Keratinocyte (primary cell): ENCODE measurements around the gene NDUFAB1. TPM values are rescaled to one million over a fixed set of nuclear protein-coding genes. Genes with fewer than 3 reads are reported as not detected.

Experiments
- DNase-seq: peaks from one replicate; pipeline ENCODE4 v3.0.0-alpha.2; 2011; ENCODE audit warnings: low read depth, missing footprints, low spot score
- FAIRE-seq: peaks from 2 replicates; lab custom pipeline; 2011; peaks lifted over from hg19 to GRCh38; lab: Jason Lieb, UNC
- H2AFZ ChIP-seq: 2 replicates; pipeline ENCODE4 v1.6.0; 2012; ENCODE audit warnings: low read length, control low read depth, inconsistent platforms; ENCODE audit not compliant: control insufficient read depth
- H3K27ac ChIP-seq: 2 replicates; pipeline ENCODE4 v1.5.1; 2011; ENCODE audit warnings: low read length; ENCODE audit not compliant: control insufficient read depth, insufficient read depth
- H3K27me3 ChIP-seq: 3 replicates; pipeline ENCODE4 v1.6.0; 2011; ENCODE audit warnings: low read length; ENCODE audit not compliant: control insufficient read depth, insufficient read depth; ENCODE audit errors: extremely low read depth
- H3K36me3 ChIP-seq, 2 experiments: 2 replicates in 1 of 2; 3 replicates in 1 of 2; pipeline ENCODE4 v1.5.1; 2011; ENCODE audit warnings: low read length in 2 of 2, mild to moderate bottlenecking in 1 of 2; ENCODE audit not compliant: control insufficient read depth in 2 of 2, insufficient read depth in 2 of 2; ENCODE audit errors: extremely low read depth in 1 of 2
- H3K4me1 ChIP-seq: 3 replicates; pipeline ENCODE4 v1.5.1; 2011; ENCODE audit warnings: low read length; ENCODE audit not compliant: control insufficient read depth, insufficient read depth; ENCODE audit errors: extremely low read depth
- H3K4me2 ChIP-seq: 3 replicates; pipeline ENCODE4 v1.6.0; 2011; ENCODE audit warnings: low read depth, low read length; ENCODE audit not compliant: control insufficient read depth, insufficient read depth; ENCODE audit errors: extremely low read depth
- H3K4me3 ChIP-seq, 3 experiments: fragments of 200-600 bp in 1 of 3; sonication (generic) in 1 of 3; 2 replicates in 2 of 3; 3 replicates in 1 of 3; pipeline ENCODE4 v1.5.1; 2011 to 2016; ENCODE audit warnings: low read length in 3 of 3, mild to moderate bottlenecking in 3 of 3, control low read depth in 2 of 3, inconsistent platforms in 1 of 3, low read depth in 1 of 3, mixed read lengths in 1 of 3, mixed run types in 1 of 3, moderate library complexity in 1 of 3; ENCODE audit not compliant: control insufficient read depth in 2 of 3, insufficient read depth in 2 of 3; ENCODE audit errors: extremely low read depth in 1 of 3
- H3K79me2 ChIP-seq: 2 replicates; pipeline ENCODE4 v1.6.0; 2012; ENCODE audit warnings: low read length; ENCODE audit not compliant: control insufficient read depth, insufficient read depth
- H3K9ac ChIP-seq: 3 replicates; pipeline ENCODE4 v1.6.0; 2011; ENCODE audit warnings: low read length; ENCODE audit not compliant: control insufficient read depth, insufficient read depth; ENCODE audit errors: extremely low read depth
- H3K9me1 ChIP-seq: 3 replicates; pipeline ENCODE4 v1.6.0; 2011; ENCODE audit warnings: low read length; ENCODE audit not compliant: control insufficient read depth, insufficient read depth; ENCODE audit errors: extremely low read depth
- H3K9me3 ChIP-seq: 2 replicates; pipeline ENCODE4 v1.5.1; 2012; ENCODE audit warnings: low read depth, low read length; ENCODE audit not compliant: control insufficient read depth
- H4K20me1 ChIP-seq: 3 replicates; pipeline ENCODE4 v1.6.0; 2011; ENCODE audit warnings: low read length; ENCODE audit not compliant: control insufficient read depth, insufficient read depth; ENCODE audit errors: extremely low read depth
- CTCF ChIP-seq, 3 experiments: IDR thresholded peaks in 1 of 3; conservative IDR thresholded peaks in 1 of 3; optimal IDR thresholded peaks in 1 of 3; 2 replicates in 2 of 3; 3 replicates in 1 of 3; pipeline versions ENCODE3 to v1.5.1; 2011; ENCODE audit warnings: low read length in 3 of 3, mild to moderate bottlenecking in 3 of 3, moderate library complexity in 2 of 3, control low read depth in 1 of 3, inconsistent platforms in 1 of 3; ENCODE audit not compliant: insufficient read depth in 2 of 3; ENCODE audit errors: extremely low read depth in 1 of 3
- EZH2 ChIP-seq: IDR thresholded peaks from one replicate; pipeline ENCODE4 v1.6.1; 2012; ENCODE audit warnings: inconsistent platforms, mild to moderate bottlenecking, low read length, moderate library complexity
- dilution Hi-C: fragments of 300-500 bp; cut with MboI; formaldehyde crosslinking; loops from one replicate; pipeline ENCODE4 v1.7.0; 2020; ENCODE audit warnings: low sequenced_read_pairs; ENCODE audit not compliant: extremely low pct_ligation_motif_present
- polyA plus RNA-seq, 5 experiments: library from polyadenylated mRNA; depleted of rRNA in 3 of 5; stranded (reverse) in 3 of 5; stranded (forward) in 1 of 5; unstranded in 1 of 5; fragments of >200 nt; gene quantifications; 1 replicate in 1 of 5; 2 replicates in 3 of 5; 3 replicates in 1 of 5; pipeline versions ENCODE4 v1.2.1 to v1.2.3, GENCODE V29; 2011 to 2012; ENCODE audit warnings: missing spikeins in 2 of 5, low read depth in 1 of 5, low replicate concordance in 1 of 5

The NDUFAB1 gene
- polyA plus RNA-seq, 1 donor (not counting 4 experiments of a cell fraction or from before 2014, with no cell fraction given), result 202 TPM

- no peak for DNase-seq
- H4K20me1 ChIP-seq, result peaks cover 7% of the 10 kb centered on the region
- H3K9me3 ChIP-seq, result no peaks in the 10 kb centered on the region
- no peak for FAIRE-seq
- no peaks in the 10 kb centered on the region for H3K9me1 ChIP-seq
- no peak overlapping the region for H3K9ac ChIP-seq
- no peak overlapping the region for H3K4me2 ChIP-seq
- peaks cover 30 to 38% of the 10 kb centered on the region in 2 experiments for H3K36me3 ChIP-seq
- TF ChIP-seq EZH2 (no peak), CTCF (optimal IDR thresholded peaks at IDR 0.05 in 1 of 3, IDR thresholded peaks at IDR 0.05 in 1 of 3, conservative IDR thresholded peaks at IDR 0.05 in 1 of 3; ENCODE audit: extremely low read depth in 1 of 3, insufficient read depth in 2 of 3, low read length in 3 of 3) (no peak)
- H2AFZ ChIP-seq, result no peak overlapping the region
- no peaks in the 10 kb centered on the region for H3K27me3 ChIP-seq
- H3K27ac ChIP-seq, result no peak overlapping the region
- dilution Hi-C loops, result no loop called here
- H3K4me3 ChIP-seq, result no peak overlapping the region
- H3K79me2 ChIP-seq, result peaks cover 78% of the 10 kb centered on the region
- H3K4me1 ChIP-seq, result peaks cover 5% of the 10 kb centered on the region
Measured at GRCh38 chr16:23590181-23590580, 5.9 kb downstream of the NDUFAB1 start.

DNA sequence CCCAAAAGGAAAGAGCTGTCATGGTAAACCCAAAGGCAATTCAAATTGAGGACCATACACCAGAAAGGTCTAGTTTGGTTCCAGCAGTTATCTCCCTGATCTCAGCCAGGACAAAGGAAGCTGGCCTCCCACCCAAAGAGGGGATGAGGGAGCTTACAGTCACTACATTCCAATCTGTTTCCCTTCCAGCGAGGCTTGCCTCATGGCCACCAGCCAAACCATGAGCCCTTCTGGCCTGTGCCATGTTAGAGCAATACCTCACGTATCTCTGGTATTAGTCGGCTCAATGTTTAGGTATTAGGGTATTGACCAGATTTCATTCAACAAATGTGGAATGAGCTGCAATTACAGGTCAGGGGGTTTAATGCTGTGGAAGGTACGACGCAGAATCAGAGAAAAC lies 8.4 kb downstream of the NDUFAB1 start:
- Histone ChIP-seq H3K36me3 (peaks cover 28 to 30% of the 10 kb centered on the region in 2 experiments), H3K79me2 (peaks cover 56% of the 10 kb centered on the region), H3K27me3 (no peaks in the 10 kb centered on the region), H3K4me3 (no peak overlapping the region), H4K20me1 (peaks cover 7% of the 10 kb centered on the region), H3K9me1 (no peaks in the 10 kb centered on the region), H3K9me3 (no peaks in the 10 kb centered on the region), H3K27ac (no peak overlapping the region), H3K4me1 (no peaks in the 10 kb centered on the region), H3K4me2 (no peak overlapping the region), H3K9ac (no peak overlapping the region), H2AFZ (no peak overlapping the region)
- no peak for FAIRE-seq
- TF ChIP-seq EZH2, result no peak
- no peak for TF ChIP-seq CTCF (optimal IDR thresholded peaks at IDR 0.05 in 1 of 3, IDR thresholded peaks at IDR 0.05 in 1 of 3, conservative IDR thresholded peaks at IDR 0.05 in 1 of 3; ENCODE audit: extremely low read depth in 1 of 3, insufficient read depth in 2 of 3, low read length in 3 of 3)
- dilution Hi-C loops, result no loop called here
- no peak for DNase-seq
